Right forelimb (tissue), 1 donor: ENCODE measurements around the gene TSSK2.
A peak's percentile ranks its signal among the peaks of the same experiment; 100 is the strongest.

Experiments
- DNase-seq: peaks from one replicate; pipeline ENCODE4 v3.0.0-alpha.2; 2018

The TSSK2 gene

GRCh38 chr22:19106886-19107729, 24.0 kb upstream of the TSSK2 start:
- peak; percentile 24 for DNase-seq

- DNase-seq: peak; percentile 19
Observed at GRCh38 chr22:19107730-19108074, 23.4 kb upstream of the TSSK2 start.

DNA sequence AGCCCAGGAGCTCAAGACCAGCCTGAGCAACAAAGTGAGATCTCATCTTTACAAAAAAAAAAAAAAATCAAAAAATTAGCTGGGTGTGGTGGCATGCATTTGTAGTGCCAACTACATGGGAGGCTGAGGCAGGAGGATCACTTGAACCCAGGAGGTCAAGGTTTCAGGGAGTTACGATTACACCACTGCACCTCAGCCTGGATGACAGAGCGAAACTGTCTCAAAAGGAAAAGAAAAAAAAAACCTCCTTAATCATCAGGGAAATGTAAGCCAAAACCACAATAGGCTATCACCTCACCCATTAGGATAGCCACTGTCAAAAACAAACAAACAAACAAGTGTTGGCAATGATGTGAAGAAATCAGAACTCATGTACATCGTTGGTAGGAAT, 22.3 kb upstream of the TSSK2 start:
- DNase-seq: no peak

DNA sequence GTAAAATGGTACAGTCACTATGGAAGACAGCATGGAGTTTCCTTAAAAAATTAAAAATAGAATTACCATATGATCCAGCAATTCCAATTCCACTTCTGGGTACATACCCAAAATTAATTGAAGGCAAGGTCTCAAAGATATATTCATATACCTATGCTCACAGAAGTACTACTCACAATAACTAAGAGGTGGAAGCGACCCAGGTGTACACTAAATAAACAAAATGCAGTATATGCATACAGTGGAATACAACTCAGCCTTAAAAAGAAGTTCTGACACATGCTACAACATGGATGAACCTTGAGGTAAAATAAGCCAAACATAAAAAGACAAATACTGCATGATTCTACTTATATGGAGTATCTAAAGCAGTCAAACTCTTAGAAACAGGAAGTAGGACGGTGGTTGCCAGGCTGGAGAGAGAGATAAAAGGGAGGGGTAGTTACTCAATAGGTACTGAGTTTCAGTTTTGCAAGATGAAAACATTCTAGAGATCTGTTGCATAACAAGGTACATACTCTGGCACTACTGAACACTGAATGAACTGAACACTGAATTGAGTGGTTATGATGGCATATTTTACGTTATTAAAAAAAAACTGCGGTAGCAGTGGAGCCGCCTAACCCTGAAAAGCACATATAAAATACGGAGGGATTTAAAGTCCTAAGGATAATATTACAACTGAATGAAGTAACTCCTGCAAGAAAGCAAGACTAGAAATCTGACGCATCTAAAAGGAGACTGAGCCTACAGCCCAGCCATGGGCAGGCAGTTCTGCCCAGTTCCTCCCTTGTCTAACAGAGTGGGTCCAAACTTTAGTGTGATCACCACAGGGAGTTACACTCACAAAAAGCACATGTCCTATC, 21.7 kb upstream of the TSSK2 start:
- no peak for DNase-seq

GRCh38 chr22:19110064-19110458, 21.0 kb upstream of the TSSK2 start:
- DNase-seq: peak; percentile 12

DNA sequence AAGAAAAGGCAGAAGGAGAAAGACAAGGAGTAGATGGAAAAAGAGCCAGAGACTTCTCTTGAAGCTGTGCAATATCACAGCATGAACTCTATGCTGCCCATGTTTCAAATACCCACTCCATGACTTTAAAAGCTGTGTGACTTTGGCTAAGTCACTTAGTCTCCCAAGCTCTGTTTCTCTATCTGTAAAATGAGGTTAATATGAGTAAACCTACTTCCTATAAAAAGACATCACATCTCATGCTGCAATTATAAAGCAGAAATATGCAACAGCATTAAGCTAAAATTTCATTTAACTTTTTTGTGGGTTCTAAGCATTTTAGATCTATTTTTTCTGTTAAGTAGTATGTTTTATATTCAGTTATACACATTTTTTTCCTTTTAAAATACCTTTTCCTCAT, 20.5 kb upstream of the TSSK2 start:
- no peak for DNase-seq

DNA sequence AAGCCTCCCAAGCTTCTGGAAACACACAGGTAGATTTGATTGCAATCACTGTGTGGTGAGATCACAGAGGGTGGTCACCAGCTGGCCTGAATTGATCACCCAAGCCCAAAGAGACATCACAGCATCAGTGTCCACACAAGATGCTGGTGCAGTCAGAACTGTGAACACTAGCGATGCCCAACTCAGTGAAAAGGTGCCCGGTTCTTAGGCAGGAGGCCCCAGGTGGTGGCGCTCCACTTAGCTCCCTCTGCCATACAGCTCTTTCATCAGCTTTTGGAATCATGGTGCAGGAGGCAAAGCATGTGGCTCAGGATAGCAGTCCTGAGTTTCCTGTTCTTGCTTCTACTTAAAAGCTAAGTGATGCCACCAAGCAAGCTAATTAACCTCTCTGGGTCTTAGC, 20.0 kb upstream of the TSSK2 start:
- peak; percentile 2 for DNase-seq

DNA sequence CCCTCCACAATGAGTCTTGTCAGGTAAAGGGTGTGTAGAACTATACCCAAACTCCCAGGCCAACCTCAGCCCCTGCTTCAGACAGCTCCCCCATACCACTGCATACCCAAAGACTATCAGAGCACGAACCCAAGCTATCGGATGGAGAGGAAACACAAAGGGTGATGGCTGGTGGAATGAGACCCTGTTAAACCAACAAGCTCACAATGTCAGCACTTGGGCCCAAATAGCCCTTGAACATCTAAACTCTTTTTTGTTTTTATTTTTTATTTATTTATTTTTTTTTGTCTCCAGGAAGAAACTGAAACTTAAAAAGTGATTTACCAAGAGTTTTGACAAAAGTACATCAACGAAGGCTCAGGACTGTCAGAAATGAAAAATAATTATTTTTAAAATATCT, 19.5 kb upstream of the TSSK2 start:
- no peak for DNase-seq

GRCh38 chr22:19113429-19113828, 17.7 kb upstream of the TSSK2 start:
- peak; percentile 15 for DNase-seq

GRCh38 chr22:19114984-19115552, 16.0 kb upstream of the TSSK2 start:
- DNase-seq: peak; percentile 46

DNA sequence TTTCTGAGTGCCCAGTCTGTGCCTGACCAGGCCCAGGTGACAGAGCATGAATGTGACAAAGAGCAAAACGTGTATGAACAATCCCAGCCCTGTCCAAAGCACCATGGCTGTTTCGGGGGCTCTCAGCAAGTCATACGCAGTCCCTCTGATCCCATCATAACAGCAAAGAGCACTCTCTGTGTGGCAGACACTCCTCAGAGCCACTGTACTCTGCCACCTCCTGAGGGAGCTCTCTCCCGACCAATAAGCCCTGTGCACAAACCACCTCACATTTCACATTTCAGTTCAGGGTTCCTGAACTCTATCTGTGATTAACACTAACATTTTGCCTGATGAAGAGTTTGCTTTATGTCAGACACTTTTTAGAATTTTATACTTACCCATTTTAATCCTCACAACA, 15.5 kb upstream of the TSSK2 start:
- peak; percentile 30 for DNase-seq

DNA sequence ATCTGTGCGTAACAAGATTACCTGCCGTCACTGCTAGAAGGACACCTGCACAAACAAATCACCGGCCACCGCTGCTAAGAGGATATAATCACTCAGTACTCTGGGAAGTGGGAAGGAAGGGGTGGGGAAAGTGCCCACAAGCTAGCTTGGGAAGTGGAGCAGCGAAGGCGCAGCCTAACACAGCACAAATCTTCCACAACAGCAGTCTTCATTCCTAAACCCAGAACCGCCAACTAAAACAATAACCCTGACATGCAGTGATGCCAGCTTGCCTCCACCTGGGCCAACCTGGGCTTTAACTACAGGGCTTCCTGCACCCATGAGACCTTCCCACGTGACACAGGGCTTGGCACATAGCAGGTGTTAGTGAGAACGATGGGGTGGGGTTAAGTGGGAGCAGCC, 14.0 kb upstream of the TSSK2 start:
- DNase-seq: no peak

DNA sequence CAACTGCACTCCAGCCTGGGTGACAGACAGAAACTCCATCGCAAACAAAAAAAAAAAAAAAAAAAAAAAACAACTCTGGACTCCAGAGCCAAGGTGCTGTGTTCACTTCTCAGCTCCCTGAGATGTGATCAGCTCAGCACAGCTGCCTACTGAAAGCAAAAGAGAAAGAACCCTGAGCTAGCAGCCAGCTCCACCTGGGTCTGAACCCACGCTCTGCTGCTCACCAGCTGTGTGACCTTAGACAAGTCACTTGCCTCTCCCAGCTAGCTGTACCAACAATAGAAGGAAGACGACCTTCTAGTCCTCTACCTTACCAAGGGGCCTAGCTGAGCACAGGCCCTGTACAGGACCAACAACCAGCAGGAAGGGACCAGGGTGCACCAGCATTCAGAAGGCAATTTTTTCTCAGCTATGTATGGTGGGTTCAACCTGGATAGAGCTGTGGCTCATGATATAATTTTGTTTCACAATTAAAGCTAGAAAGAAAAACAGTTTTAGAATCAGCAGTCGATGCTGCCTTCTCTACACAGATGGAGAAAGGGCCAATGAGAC, 12.7 kb upstream of the TSSK2 start:
- DNase-seq: no peak

DNA sequence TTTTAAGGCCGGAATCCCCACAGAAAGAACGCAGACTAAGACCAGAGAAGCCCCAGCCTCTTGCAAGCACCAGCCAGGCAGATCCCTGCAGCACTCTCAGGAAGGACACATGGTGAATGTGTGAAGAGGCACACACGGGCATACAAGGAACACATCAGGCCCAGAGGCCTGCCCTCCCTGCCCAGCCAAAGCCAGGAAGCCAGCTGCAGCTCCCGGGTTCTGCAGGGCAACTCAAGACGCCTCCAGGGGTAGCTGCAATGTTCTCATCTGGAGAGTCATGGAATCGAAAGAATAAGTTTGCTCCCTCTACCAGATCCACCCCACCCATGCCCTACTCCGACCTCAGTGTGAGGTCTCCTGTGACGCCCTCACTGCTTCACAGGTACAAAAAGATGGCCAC, 11.2 kb upstream of the TSSK2 start:
- DNase-seq: no peak

DNA sequence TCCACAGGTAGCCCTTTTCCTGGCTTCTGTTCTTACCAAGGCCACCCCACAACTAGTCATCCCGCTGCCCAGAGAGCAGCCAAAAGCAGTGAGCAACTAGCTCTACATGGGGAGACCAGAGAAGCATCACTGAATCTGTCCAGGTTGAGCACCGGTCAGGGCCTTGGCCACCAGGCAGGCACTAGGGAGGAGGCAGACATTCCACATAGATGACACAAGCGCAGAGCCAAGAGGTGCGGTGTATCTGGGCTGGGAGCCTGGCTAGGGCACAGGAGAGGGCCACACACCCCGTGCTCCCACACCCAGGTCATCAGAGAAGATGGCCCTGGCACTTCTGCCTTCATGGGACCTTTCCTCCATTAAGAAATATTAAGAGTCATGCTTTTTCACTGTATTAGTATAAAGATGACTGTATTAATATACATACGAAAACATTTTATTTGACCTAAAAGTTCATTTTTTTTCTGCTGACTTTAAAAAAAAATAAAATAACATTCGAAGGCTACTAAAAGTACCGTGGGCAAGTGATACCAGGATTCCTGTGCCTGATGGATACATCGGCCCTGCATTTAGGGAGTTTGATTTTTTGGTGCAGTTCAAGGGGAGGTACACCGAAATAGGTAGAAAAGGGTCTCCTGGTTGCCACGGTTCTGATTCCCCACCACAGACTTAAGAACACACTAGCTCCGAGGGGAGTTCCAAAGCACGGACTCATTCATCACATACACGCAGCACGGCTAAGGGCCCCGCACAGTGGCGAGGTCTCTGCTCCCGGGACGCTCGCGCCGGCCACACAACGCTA, 10.1 kb upstream of the TSSK2 start:
- no peak for DNase-seq

GRCh38 chr22:19121631-19122142, 9.4 kb upstream of the TSSK2 start:
- peak; percentile 58 for DNase-seq

DNA sequence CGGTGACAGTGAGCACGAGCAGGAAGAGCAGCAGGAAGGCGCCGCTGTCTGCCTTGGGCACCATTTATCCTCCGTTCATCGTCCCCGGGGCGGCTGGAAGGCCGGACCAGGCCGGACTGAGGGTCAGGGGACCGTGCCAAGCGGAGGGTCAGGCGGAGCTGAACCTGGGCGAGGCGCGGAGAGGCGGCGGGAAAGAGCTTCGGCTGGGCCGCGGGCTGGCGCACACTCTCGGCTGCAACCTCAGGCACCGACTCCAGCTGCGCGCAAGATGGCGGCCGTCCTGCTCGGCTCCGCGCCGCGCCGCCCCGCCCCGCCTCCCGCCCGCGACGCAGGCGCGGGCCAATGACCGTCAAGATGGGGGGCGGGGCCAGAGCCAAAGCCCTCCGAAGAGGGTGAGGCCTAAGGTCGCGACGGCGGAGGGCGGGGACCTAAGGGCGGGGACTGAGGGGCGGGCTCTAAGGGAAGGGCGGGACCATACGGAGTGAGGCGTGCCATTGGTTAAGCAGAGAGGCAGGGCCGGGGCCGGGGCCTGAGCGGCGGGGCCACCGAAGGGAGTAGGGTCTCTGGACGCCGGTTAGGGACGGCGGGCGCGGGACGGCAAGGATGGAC, 8.9 kb upstream of the TSSK2 start, which contains the start of gene DGCR2:
Gene DGCR2, minus strand, starts transcription at position 270 of the 609 bp plus-strand sequence. Its CDS starts 206 bp downstream, at position 64.
- DNase-seq: peak; percentile 98

GRCh38 chr22:19122752-19123492, 8.2 kb upstream of the TSSK2 start:
- no peak for DNase-seq

DNA sequence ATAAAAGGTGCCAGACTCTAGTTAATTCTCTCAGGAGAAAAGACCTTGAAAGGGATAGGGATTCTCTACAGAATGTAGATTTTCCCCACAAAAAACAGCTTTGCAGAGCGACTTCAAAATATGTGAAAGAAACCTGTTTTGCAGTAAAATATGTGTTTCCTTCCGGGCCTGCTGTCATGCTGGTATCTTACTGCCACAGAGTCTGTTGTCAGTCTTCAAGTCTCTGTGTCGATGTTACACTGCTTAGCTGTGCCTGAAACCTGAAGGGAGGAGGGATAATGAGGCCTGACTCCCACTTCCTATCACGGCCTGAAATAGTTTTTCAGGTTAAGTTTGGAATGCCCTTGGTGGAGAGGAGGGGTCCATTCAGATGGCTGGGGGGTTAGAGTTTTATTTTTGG, 7.2 kb upstream of the TSSK2 start:
- no peak for DNase-seq

- no peak for DNase-seq
Observed at GRCh38 chr22:19124377-19124776, 6.7 kb upstream of the TSSK2 start.

GRCh38 chr22:19125011-19125410, 6.1 kb upstream of the TSSK2 start:
- DNase-seq: no peak
